KMS-11 (cell line): ENCODE measurements around the gene CDK5RAP1.

Source experiments
- H2AFZ ChIP-seq: fragments of 200-600 bp; sonication (generic); 2 replicates; pipeline ENCODE4 v1.6.1; 2016; ENCODE audit warnings: antibody characterized with exemption, mixed run types, low read depth
- H3K27ac ChIP-seq: fragments of 200-600 bp; sonication (generic); 2 replicates; pipeline ENCODE4 v1.6.1; 2016; ENCODE audit warnings: mild to moderate bottlenecking, mixed run types
- H3K27me3 ChIP-seq: fragments of 200-600 bp; sonication (generic); 2 replicates; pipeline ENCODE4 v1.6.1; 2017; ENCODE audit warnings: mild to moderate bottlenecking, low read depth, mixed run types, moderate library complexity; ENCODE audit not compliant: insufficient read depth
- H3K36me3 ChIP-seq: fragments of 200-600 bp; sonication (generic); 2 replicates; pipeline ENCODE4 v1.6.1; 2017; ENCODE audit warnings: mild to moderate bottlenecking, mixed run types; ENCODE audit not compliant: insufficient read depth
- H3K4me1 ChIP-seq: fragments of 200-600 bp; sonication (generic); 2 replicates; pipeline ENCODE4 v1.6.1; 2016; ENCODE audit warnings: mild to moderate bottlenecking, low read depth, mixed run types; ENCODE audit not compliant: poor library complexity, severe bottlenecking
- H3K4me2 ChIP-seq: fragments of 200-600 bp; sonication (generic); 2 replicates; pipeline ENCODE4 v1.7.0; 2016; ENCODE audit warnings: mild to moderate bottlenecking, mixed run types
- H3K4me3 ChIP-seq: fragments of 200-600 bp; sonication (generic); IDR thresholded peaks from 2 replicates; pipeline ENCODE4 v1.6.1; 2017; ENCODE audit warnings: low read depth, low read length, mixed read lengths; ENCODE audit not compliant: insufficient read depth
- H3K79me2 ChIP-seq: fragments of 200-600 bp; sonication (generic); 2 replicates; pipeline ENCODE4 v1.6.1; 2016; ENCODE audit warnings: low read depth, mixed run types; ENCODE audit not compliant: insufficient read depth
- H3K9ac ChIP-seq: fragments of 200-600 bp; sonication (generic); 2 replicates; pipeline ENCODE4 v1.6.1; 2016; ENCODE audit warnings: mild to moderate bottlenecking, mixed run types
- H4K20me1 ChIP-seq: fragments of 200-600 bp; sonication (generic); 2 replicates; pipeline ENCODE4 v1.6.1; 2016; ENCODE audit warnings: mild to moderate bottlenecking, mixed run types; ENCODE audit not compliant: insufficient read depth
- TF ChIP-seq, protein P1 (sequence below): fragments of 200-600 bp; sonication (generic); conservative IDR thresholded peaks from 2 replicates; pipeline ENCODE4 v1.6.1; 2017; ENCODE audit warnings: low read depth, mild to moderate bottlenecking, antibody characterized with exemption, low read length, moderate library complexity, mixed read lengths

Gene CDK5RAP1

DNA sequence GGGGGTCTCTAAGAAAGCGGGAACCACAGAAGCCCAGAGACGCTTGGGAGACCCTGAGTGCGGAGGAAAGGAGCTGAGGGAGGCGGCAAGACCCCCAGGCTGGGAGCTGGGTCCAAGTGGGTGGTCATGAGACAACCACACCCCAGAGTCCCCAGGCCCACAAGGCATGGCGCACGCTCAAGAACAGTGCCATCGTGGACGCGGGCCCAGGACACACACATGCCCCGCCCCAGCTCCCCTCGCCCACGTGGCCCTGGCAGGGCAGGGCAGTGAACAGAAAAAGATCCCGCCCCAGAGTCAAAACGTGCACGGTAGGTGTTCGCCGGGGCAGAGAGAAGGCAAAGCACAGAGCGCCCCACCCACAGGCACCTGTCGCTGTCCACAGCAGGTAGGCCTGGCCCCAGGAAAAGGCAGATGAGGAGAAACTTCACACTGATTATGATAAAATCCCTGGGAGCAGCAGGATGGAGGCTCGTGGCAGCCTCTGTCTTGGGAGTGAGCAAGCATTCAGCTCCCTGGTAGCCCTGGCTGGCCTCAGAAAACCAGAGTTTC, 68.3 kb downstream of the CDK5RAP1 start:
- Histone ChIP-seq H4K20me1 (no peaks in the 10 kb centered on the region), H3K36me3 (no peaks in the 10 kb centered on the region), H3K4me3 (no peak overlapping the region), H2AFZ (no peak overlapping the region), H3K9ac (no peak overlapping the region), H3K27ac (no peak overlapping the region), H3K4me1 (peaks cover 12% of the 10 kb centered on the region), H3K4me2 (no peak overlapping the region), H3K79me2 (no peaks in the 10 kb centered on the region), H3K27me3 (peaks cover 11% of the 10 kb centered on the region; the same call in 1 of the 2 replicates)
- TF ChIP-seq, protein P1, sequence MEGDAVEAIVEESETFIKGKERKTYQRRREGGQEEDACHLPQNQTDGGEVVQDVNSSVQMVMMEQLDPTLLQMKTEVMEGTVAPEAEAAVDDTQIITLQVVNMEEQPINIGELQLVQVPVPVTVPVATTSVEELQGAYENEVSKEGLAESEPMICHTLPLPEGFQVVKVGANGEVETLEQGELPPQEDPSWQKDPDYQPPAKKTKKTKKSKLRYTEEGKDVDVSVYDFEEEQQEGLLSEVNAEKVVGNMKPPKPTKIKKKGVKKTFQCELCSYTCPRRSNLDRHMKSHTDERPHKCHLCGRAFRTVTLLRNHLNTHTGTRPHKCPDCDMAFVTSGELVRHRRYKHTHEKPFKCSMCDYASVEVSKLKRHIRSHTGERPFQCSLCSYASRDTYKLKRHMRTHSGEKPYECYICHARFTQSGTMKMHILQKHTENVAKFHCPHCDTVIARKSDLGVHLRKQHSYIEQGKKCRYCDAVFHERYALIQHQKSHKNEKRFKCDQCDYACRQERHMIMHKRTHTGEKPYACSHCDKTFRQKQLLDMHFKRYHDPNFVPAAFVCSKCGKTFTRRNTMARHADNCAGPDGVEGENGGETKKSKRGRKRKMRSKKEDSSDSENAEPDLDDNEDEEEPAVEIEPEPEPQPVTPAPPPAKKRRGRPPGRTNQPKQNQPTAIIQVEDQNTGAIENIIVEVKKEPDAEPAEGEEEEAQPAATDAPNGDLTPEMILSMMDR = no peak

DNA sequence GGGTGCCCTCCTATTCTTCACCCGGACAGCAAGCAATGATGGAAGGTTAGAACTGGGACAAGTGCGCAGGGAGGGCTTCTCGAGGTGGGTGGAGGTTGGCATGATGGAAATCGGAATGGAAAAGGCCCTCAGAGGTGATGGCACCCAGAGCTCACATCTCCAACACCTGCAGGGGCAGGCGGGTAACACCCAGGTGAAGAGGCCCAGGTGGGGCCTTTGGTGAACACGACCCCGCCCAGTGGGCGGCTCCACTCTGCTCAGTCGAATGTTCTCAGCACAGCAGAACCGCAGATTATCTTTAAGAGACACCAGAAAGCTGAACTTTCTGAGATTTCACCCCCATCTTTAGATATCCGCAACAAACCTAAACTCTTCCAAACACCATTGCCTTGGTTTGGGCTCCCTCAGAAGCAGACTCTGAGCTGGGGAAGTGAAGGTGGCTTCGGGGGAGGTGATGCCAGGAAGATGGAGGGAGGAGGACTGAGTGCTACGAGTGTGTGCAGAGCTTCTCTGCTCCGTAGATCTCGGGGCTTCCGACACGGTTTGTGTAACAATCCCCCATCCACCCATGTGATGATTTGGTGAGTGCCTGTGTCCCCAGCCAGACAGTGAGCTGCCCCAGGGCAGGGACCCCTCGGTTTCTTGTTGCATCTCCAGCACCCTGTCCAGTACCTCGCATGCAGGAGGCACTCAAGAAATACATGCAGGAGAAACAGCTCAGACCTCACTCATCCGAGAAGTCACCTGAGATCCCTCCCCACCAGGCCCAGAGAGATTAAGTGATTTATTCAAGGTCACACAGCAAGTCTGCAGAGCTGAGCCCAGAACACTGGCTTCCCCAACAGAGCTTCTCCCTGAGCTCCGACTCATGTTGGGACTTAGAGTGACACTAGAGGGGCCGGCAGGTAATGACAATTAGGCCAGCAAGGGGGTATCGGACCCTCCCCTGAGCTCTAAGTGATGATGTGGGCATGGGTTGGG, 72.9 kb downstream of the CDK5RAP1 start:
- no peak overlapping the region for H3K27ac ChIP-seq
- H3K4me2 ChIP-seq = no peak overlapping the region
- H3K9ac ChIP-seq = no peak overlapping the region
- H3K4me3 ChIP-seq = no peak overlapping the region
- TF ChIP-seq, protein P1 = no peak
- H2AFZ ChIP-seq = no peak overlapping the region
- H4K20me1 ChIP-seq = no peaks in the 10 kb centered on the region
- no peaks in the 10 kb centered on the region for H3K4me1 ChIP-seq
- H3K36me3 ChIP-seq = no peaks in the 10 kb centered on the region
- no peaks in the 10 kb centered on the region for H3K79me2 ChIP-seq
- peaks cover 11% of the 10 kb centered on the region; the same call in 1 of the 2 replicates for H3K27me3 ChIP-seq

DNA sequence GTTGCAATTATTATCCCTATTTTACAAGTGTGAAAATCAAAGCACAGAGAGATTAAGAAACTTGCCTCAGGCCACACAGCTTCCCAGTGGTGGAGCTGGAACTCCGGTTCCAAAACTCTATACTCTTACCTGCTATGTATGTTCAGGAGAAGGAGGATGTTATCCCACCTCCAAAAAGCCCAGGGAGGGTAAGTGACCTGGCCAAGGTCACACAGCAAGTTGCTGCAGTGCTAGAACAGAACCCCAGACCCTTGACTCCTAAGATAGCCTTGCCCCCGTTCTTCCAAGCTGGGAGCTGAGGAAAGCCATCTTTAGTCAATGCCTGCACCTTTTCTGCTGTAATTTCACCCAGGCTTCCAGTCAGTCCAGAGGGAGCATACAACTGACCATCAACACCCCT, 76.0 kb downstream of the CDK5RAP1 start:
- TF ChIP-seq, protein P1 = no peak
- no peak overlapping the region for H3K27ac ChIP-seq
- peaks cover 11% of the 10 kb centered on the region; the same call in 1 of the 2 replicates for H3K27me3 ChIP-seq
- H2AFZ ChIP-seq = no peak overlapping the region
- H3K9ac ChIP-seq = no peak overlapping the region
- no peaks in the 10 kb centered on the region for H4K20me1 ChIP-seq
- H3K36me3 ChIP-seq = no peaks in the 10 kb centered on the region
- no peaks in the 10 kb centered on the region for H3K79me2 ChIP-seq
- no peak overlapping the region for H3K4me2 ChIP-seq
- no peak overlapping the region for H3K4me3 ChIP-seq
- H3K4me1 ChIP-seq = no peaks in the 10 kb centered on the region

DNA sequence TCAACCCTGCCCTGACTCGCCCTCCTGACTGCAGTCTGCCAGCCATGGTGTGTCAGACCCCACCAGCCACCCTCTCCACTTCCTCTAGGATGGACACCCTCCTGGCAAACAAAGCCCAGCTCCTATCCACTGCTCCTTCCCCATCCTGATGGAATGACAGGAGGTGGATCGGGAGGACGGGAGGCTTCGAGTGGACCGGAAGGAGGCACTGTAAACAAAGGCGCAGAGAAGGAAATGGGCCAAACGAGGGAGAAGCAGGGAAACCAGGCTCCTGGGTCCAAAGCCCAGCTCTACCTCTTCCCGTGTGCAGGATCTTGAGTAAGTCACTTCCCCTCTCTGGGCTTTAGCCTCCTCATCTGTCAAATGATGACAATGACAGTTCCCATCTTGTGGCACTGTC, 78.1 kb downstream of the CDK5RAP1 start:
- no peak overlapping the region for H3K4me3 ChIP-seq
- H3K79me2 ChIP-seq = no peaks in the 10 kb centered on the region
- no peaks in the 10 kb centered on the region for H3K27me3 ChIP-seq
- H3K27ac ChIP-seq = no peak overlapping the region
- no peaks in the 10 kb centered on the region for H4K20me1 ChIP-seq
- no peak overlapping the region for H2AFZ ChIP-seq
- TF ChIP-seq, protein P1 = no peak
- H3K4me2 ChIP-seq = no peak overlapping the region
- H3K36me3 ChIP-seq = no peaks in the 10 kb centered on the region
- H3K4me1 ChIP-seq = no peaks in the 10 kb centered on the region
- H3K9ac ChIP-seq = no peak overlapping the region
